ENCODE data around the gene C1orf35.

The C1orf35 gene

GRCh38 chr1:228070173-228070572 is 33.0 kb downstream of the C1orf35 start:
- Histone ChIP-seq H4K20me1 (ENCODE audit: insufficient read depth, low read length) (0 out of 2 replicates have a peak, but pooled peaks cover 3% of the 10 kb centered on the region), H3K36me3 (replicated peaks; ENCODE audit: insufficient read depth, low read length) (no peaks in the 10 kb centered on the region), H3K27ac (ENCODE audit: low read length) (no peak overlapping the region), H3K4me2 (ENCODE audit: low read depth, low read length) (no peak overlapping the region), H3K9ac (ENCODE audit: low read length) (no peak overlapping the region), H3K4me3 (ENCODE audit: low read length) (no peak overlapping the region), H3K27me3 (replicated peaks; ENCODE audit: insufficient read depth, low read length) (peaks cover 11% of the 10 kb centered on the region), H2AFZ (ENCODE audit: low read length) (no peak overlapping the region), H3K79me2 (ENCODE audit: low read length) (no peaks in the 10 kb centered on the region), H3F3A (ENCODE audit: insufficient read depth, low read length) (no peaks in the 10 kb centered on the region), H3K4me1 (ENCODE audit: low read length) (no peaks in the 10 kb centered on the region), H3K9me3 (replicated peaks; ENCODE audit: insufficient read depth, low read length) (no peaks in the 10 kb centered on the region), H3K9me2 (replicated peaks; ENCODE audit: insufficient read depth, low read length) (no peaks in the 10 kb centered on the region)
- DNase-seq = no peak
- TF ChIP-seq EZH2 (optimal IDR thresholded peaks at IDR 0.05; ENCODE audit: low read depth, low read length) (no peak), EZH2phosphoT487 (IDR thresholded peaks at IDR 0.05; ENCODE audit: low read length) (no peak), CTCF (IDR thresholded peaks at IDR 0.05; ENCODE audit: low read length) (no peak)

GRCh38 chr1:228068359-228068758 is 34.8 kb downstream of the C1orf35 start:
- H3K4me1 ChIP-seq (ENCODE audit: low read length) = no peaks in the 10 kb centered on the region
- H3K9me2 ChIP-seq (replicated peaks; ENCODE audit: insufficient read depth, low read length) = no peaks in the 10 kb centered on the region
- no peak overlapping the region for H3K4me2 ChIP-seq (ENCODE audit: low read depth, low read length)
- H2AFZ ChIP-seq (ENCODE audit: low read length) = no peak overlapping the region
- TF ChIP-seq CTCF (IDR thresholded peaks at IDR 0.05; ENCODE audit: low read length) = no peak
- no peak for TF ChIP-seq EZH2phosphoT487 (IDR thresholded peaks at IDR 0.05; ENCODE audit: low read length)
- no peak for TF ChIP-seq EZH2 (optimal IDR thresholded peaks at IDR 0.05; ENCODE audit: low read depth, low read length)
- DNase-seq = no peak
- no peak overlapping the region for H3K9ac ChIP-seq (ENCODE audit: low read length)
- no peaks in the 10 kb centered on the region for H3K9me3 ChIP-seq (replicated peaks; ENCODE audit: insufficient read depth, low read length)
- no peaks in the 10 kb centered on the region for H3F3A ChIP-seq (ENCODE audit: insufficient read depth, low read length)
- H3K36me3 ChIP-seq (replicated peaks; ENCODE audit: insufficient read depth, low read length) = no peaks in the 10 kb centered on the region
- H3K79me2 ChIP-seq (ENCODE audit: low read length) = no peaks in the 10 kb centered on the region
- H3K4me3 ChIP-seq (ENCODE audit: low read length) = no peak overlapping the region
- 0 out of 2 replicates have a peak, but pooled peaks cover 3% of the 10 kb centered on the region for H4K20me1 ChIP-seq (ENCODE audit: insufficient read depth, low read length)
- no peak overlapping the region for H3K27ac ChIP-seq (ENCODE audit: low read length)
- H3K27me3 ChIP-seq (replicated peaks; ENCODE audit: insufficient read depth, low read length) = peaks cover 11% of the 10 kb centered on the region

GRCh38 chr1:228066891-228067654 is 36.1 kb downstream of the C1orf35 start:
- H3K27ac ChIP-seq (ENCODE audit: low read length) = no peak overlapping the region
- H3F3A ChIP-seq (ENCODE audit: insufficient read depth, low read length) = no peaks in the 10 kb centered on the region
- H2AFZ ChIP-seq (ENCODE audit: low read length) = no peak overlapping the region
- no peak overlapping the region for H3K9ac ChIP-seq (ENCODE audit: low read length)
- no peaks in the 10 kb centered on the region for H4K20me1 ChIP-seq (ENCODE audit: insufficient read depth, low read length)
- H3K27me3 ChIP-seq (replicated peaks; ENCODE audit: insufficient read depth, low read length) = peaks cover 11% of the 10 kb centered on the region
- TF ChIP-seq CTCF (IDR thresholded peaks at IDR 0.05; ENCODE audit: low read length) = no peak
- TF ChIP-seq EZH2phosphoT487 (IDR thresholded peaks at IDR 0.05; ENCODE audit: low read length) = no peak
- H3K36me3 ChIP-seq (replicated peaks; ENCODE audit: insufficient read depth, low read length) = no peaks in the 10 kb centered on the region
- no peaks in the 10 kb centered on the region for H3K79me2 ChIP-seq (ENCODE audit: low read length)
- H3K9me2 ChIP-seq (replicated peaks; ENCODE audit: insufficient read depth, low read length) = no peaks in the 10 kb centered on the region
- no peaks in the 10 kb centered on the region for H3K9me3 ChIP-seq (replicated peaks; ENCODE audit: insufficient read depth, low read length)
- no peak overlapping the region for H3K4me2 ChIP-seq (ENCODE audit: low read depth, low read length)
- no peak for DNase-seq
- no peaks in the 10 kb centered on the region for H3K4me1 ChIP-seq (ENCODE audit: low read length)
- no peak overlapping the region for H3K4me3 ChIP-seq (ENCODE audit: low read length)
